H9 (cell line): ENCODE data around the gene HNRNPH1. TPM values are rescaled to one million over a fixed set of nuclear protein-coding genes. Genes with fewer than 3 reads are reported as not detected.

Experiments used
- DNase-seq: peaks from one replicate; pipeline ENCODE4 v3.0.0-alpha.2; 2017
- H2AFZ ChIP-seq: one replicate; pipeline ENCODE4 v1.6.1; 2013; ENCODE audit warnings: mild to moderate bottlenecking, low read length, control low read depth, moderate library complexity
- H2AK5ac ChIP-seq: 2 replicates; pipeline ENCODE4 v1.6.1; 2013; ENCODE audit warnings: low read length, control low read depth, mixed read lengths; ENCODE audit not compliant: insufficient read length
- H2BK120ac ChIP-seq: one replicate; pipeline ENCODE4 v1.6.1; 2013; ENCODE audit warnings: low read depth, mild to moderate bottlenecking, low read length, control low read depth, inconsistent platforms; ENCODE audit not compliant: poor library complexity, severe bottlenecking
- H2BK12ac ChIP-seq: 2 replicates; pipeline ENCODE4 v1.6.1; 2013; ENCODE audit warnings: low read length, control low read depth, mixed read lengths, low read depth; ENCODE audit not compliant: insufficient read length
- H2BK15ac ChIP-seq: 2 replicates; pipeline ENCODE4 v1.6.1; 2013; ENCODE audit warnings: low read depth, low read length, control low read depth
- H2BK20ac ChIP-seq: one replicate; pipeline ENCODE4 v1.6.1; 2013; ENCODE audit warnings: low read depth, mild to moderate bottlenecking, low read length, control low read depth, inconsistent platforms; ENCODE audit not compliant: poor library complexity, severe bottlenecking
- H2BK5ac ChIP-seq: 2 replicates; pipeline ENCODE4 v1.6.1; 2013; ENCODE audit warnings: low read length, control low read depth, mixed read lengths; ENCODE audit not compliant: insufficient read length
- H3K14ac ChIP-seq: 2 replicates; pipeline ENCODE4 v1.6.1; 2013; ENCODE audit warnings: low read length, control low read depth; ENCODE audit not compliant: insufficient read depth
- H3K18ac ChIP-seq: 2 replicates; pipeline ENCODE4 v1.6.1; 2013; ENCODE audit warnings: low read depth, mild to moderate bottlenecking, mixed read lengths, low read length, control low read depth; ENCODE audit not compliant: insufficient read length
- H3K23ac ChIP-seq: 2 replicates; pipeline ENCODE4 v1.6.1; 2013; ENCODE audit warnings: low read length, control low read depth, mixed read lengths, low read depth; ENCODE audit not compliant: insufficient read length
- H3K23me2 ChIP-seq: 2 replicates; pipeline ENCODE4 v1.6.1; 2013; ENCODE audit warnings: low read depth, mild to moderate bottlenecking, mixed read lengths, low read length, control low read depth; ENCODE audit not compliant: insufficient read length, poor library complexity, severe bottlenecking
- H3K27ac ChIP-seq: 2 replicates; pipeline ENCODE4 v1.5.1; 2013; ENCODE audit warnings: low read length, control low read depth, mixed read lengths, low read depth; ENCODE audit not compliant: insufficient read length
- H3K27me3 ChIP-seq: 2 replicates; pipeline ENCODE4 v1.6.1; 2013; ENCODE audit warnings: low read length, control low read depth, inconsistent platforms; ENCODE audit not compliant: insufficient read depth
- H3K4ac ChIP-seq: 2 replicates; pipeline ENCODE4 v1.6.1; 2013; ENCODE audit warnings: low read depth, mild to moderate bottlenecking, control low read depth, inconsistent platforms, low read length, moderate library complexity
- H3K4me1 ChIP-seq: 2 replicates; pipeline ENCODE4 v1.6.1; 2013; ENCODE audit warnings: low read length, control low read depth, inconsistent platforms; ENCODE audit not compliant: insufficient read depth
- H3K4me2 ChIP-seq: 2 replicates; pipeline ENCODE4 v1.6.1; 2013; ENCODE audit warnings: low read length, control low read depth, mixed read lengths; ENCODE audit not compliant: insufficient read length, insufficient read depth
- H3K56ac ChIP-seq: 2 replicates; pipeline ENCODE4 v1.6.1; 2013; ENCODE audit warnings: low read depth, mild to moderate bottlenecking, mixed read lengths, low read length, control low read depth; ENCODE audit not compliant: insufficient read length
- H3K79me1 ChIP-seq: 2 replicates; pipeline ENCODE4 v1.6.1; 2013; ENCODE audit warnings: low read depth, mild to moderate bottlenecking, moderate library complexity, low read length, control low read depth, inconsistent platforms; ENCODE audit not compliant: insufficient read depth, poor library complexity, severe bottlenecking
- H3K79me2 ChIP-seq: 2 replicates; pipeline ENCODE4 v1.6.1; 2013; ENCODE audit warnings: low read length, control low read depth, inconsistent platforms; ENCODE audit not compliant: insufficient read depth
- H3K9ac ChIP-seq: 2 replicates; pipeline ENCODE4 v1.6.1; 2013; ENCODE audit warnings: low read length, control low read depth, mixed read lengths; ENCODE audit not compliant: insufficient read length; ENCODE audit errors: extremely low read depth
- H3K9me3 ChIP-seq: one replicate; pipeline ENCODE4 v1.6.1; 2013; ENCODE audit warnings: low read depth, low read length, inconsistent platforms; ENCODE audit not compliant: control insufficient read depth
- H3T11ph ChIP-seq: one replicate; pipeline ENCODE4 v1.6.1; 2013; ENCODE audit warnings: mild to moderate bottlenecking, low read length, control low read depth, inconsistent platforms
- H4K20me1 ChIP-seq: one replicate; pipeline ENCODE4 v1.6.1; 2013; ENCODE audit not compliant: control insufficient read depth, insufficient read length, insufficient read depth
- H4K5ac ChIP-seq: 2 replicates; pipeline ENCODE4 v1.6.1; 2013; ENCODE audit warnings: low read depth, mild to moderate bottlenecking, mixed read lengths, low read length, control low read depth; ENCODE audit not compliant: insufficient read length
- H4K8ac ChIP-seq: replicated peaks from 2 replicates; pipeline ENCODE4 v1.6.1; 2013; ENCODE audit warnings: low read length, control low read depth, mixed read lengths, low read depth; ENCODE audit not compliant: insufficient read length
- H4K91ac ChIP-seq: 2 replicates; pipeline ENCODE4 v1.6.1; 2013; ENCODE audit warnings: low read depth, mild to moderate bottlenecking, moderate library complexity, mixed read lengths, low read length, control low read depth; ENCODE audit not compliant: insufficient read length
- H3K27ac Mint-ChIP-seq, 3 experiments: 2 replicates in 2 of 3; 3 replicates in 1 of 3; pipeline ENCODE4 v1.8.0; 2020 to 2021; ENCODE audit warnings: mixed read lengths in 3 of 3, mild to moderate bottlenecking in 1 of 3, moderate library complexity in 1 of 3
- H3K27me3 Mint-ChIP-seq: 2 replicates; pipeline ENCODE4 v1.8.0; 2021; ENCODE audit warnings: low read depth, mild to moderate bottlenecking, moderate library complexity, mixed read lengths
- H3K36me3 Mint-ChIP-seq, 3 experiments: 2 replicates in 2 of 3; 3 replicates in 1 of 3; pipeline ENCODE4 v1.8.0; 2020 to 2021; ENCODE audit warnings: low read depth in 3 of 3, mixed read lengths in 3 of 3; ENCODE audit not compliant: insufficient read depth in 1 of 3
- H3K4me1 Mint-ChIP-seq, 2 experiments: 2 replicates each; pipeline ENCODE4 v1.8.0; 2020; ENCODE audit warnings: mixed read lengths in 2 of 2
- H3K4me3 Mint-ChIP-seq, 2 experiments: 2 replicates in 1 of 2; 3 replicates in 1 of 2; pipeline ENCODE4 v1.8.0; 2020 to 2021; ENCODE audit warnings: mild to moderate bottlenecking in 2 of 2, mixed read lengths in 2 of 2, moderate library complexity in 1 of 2
- H3K9me3 Mint-ChIP-seq, 2 experiments: 2 replicates in 1 of 2; 3 replicates in 1 of 2; pipeline ENCODE4 v1.8.0; 2020; ENCODE audit warnings: mild to moderate bottlenecking in 2 of 2, mixed read lengths in 2 of 2, moderate library complexity in 1 of 2
- CTCF ChIP-seq: fragments of 200-600 bp; sonication (generic); conservative IDR thresholded peaks from 3 replicates; pipeline ENCODE4 v1.8.0; 2021; ENCODE audit warnings: antibody characterized with exemption, mild to moderate bottlenecking
- WGBS: extraction: QIAGEN DNeasy Blood & Tissue Kit; methylation state at CpG from one replicate; pipeline ENCODE4 v1.1.7; 2013; ENCODE audit warnings: missing lambda C conversion rate, low lambda C conversion rate, mixed read lengths; ENCODE audit not compliant: insufficient read length; ENCODE audit errors: extremely low coverage; 5-methylcytosine and 5-hydroxymethylcytosine counted together
- total RNA-seq: library from RNA; stranded (reverse); gene quantifications from 2 replicates; pipeline ENCODE4 v1.2.1, GENCODE V29; 2021

Gene HNRNPH1
- total RNA-seq, 1 experiment from 2014 or later: 1,066 TPM

GRCh38 chr5:179617930-179618329, 5.5 kb downstream of the HNRNPH1 start:
- no CpG with 5 or more reads among the region's 7 CpGs for WGBS
- H3K27ac Mint-ChIP-seq: peak overlapping the region in 2 of 3 experiments; percentile 7 to 64; a peak in 3 of 7 replicates
- no peak for TF ChIP-seq CTCF

More at GRCh38 chr5:179617930-179618329, 5.5 kb downstream of the HNRNPH1 start:
- Histone ChIP-seq H3K14ac (no peak overlapping the region), H2BK120ac (no peak overlapping the region), H3K79me1 (peaks cover 10% of the 10 kb centered on the region), H4K20me1 (no peaks in the 10 kb centered on the region), H3K4me1 (peaks cover 3% of the 10 kb centered on the region), H3K9ac (no peak overlapping the region), H4K91ac (no peak overlapping the region), H3K79me2 (peaks cover 26% of the 10 kb centered on the region), H3K27ac (no peak overlapping the region), H2AFZ (no peak overlapping the region), H3K18ac (no peak overlapping the region), H3K4me2 (no peak overlapping the region), H2BK20ac (no peak overlapping the region), H3K27me3 (no peaks in the 10 kb centered on the region), H3K4ac (no peak overlapping the region), H4K8ac (no peak overlapping the region), H3K56ac (no peak overlapping the region), H2BK5ac (no peak overlapping the region), H2BK15ac (no peak overlapping the region), H3K23me2 (peaks cover under 1% of the 10 kb centered on the region), H2BK12ac (no peak overlapping the region), H3T11ph (no peak overlapping the region), H3K23ac (no peak overlapping the region), H4K5ac (no peak overlapping the region), H3K9me3 (no peaks in the 10 kb centered on the region), H2AK5ac (no peak overlapping the region)
- Mint-ChIP-seq H3K4me1 (peaks cover 48 to 59% of the 10 kb centered on the region in 2 experiments), H3K36me3 (peaks cover 80 to 98% (median 94%) of the 10 kb centered on the region in 3 experiments), H3K9me3 (peaks cover 2% of the 10 kb centered on the region in 2 experiments; a peak in 4 of 5 replicates), H3K4me3 (no peak overlapping the region; a peak in 1 of 5 replicates), H3K27me3 (no peaks in the 10 kb centered on the region)
- DNase-seq: no peak
